Activated naive CD8-positive, alpha-beta T cell treated with anti-CD3 and anti-CD28 coated beads, Interleukin-2, amount 10 ng/mL, durations not matched to agents 7 days and 5 days (primary cell): ENCODE results near the gene LIN9. TPM values are rescaled to one million over a fixed set of nuclear protein-coding genes. Genes with fewer than 3 reads are reported as not detected.
A peak's percentile ranks its signal among the peaks of the same experiment; 100 is the strongest.

Source experiments
- ATAC-seq: fragments of 150-1000 bp; cut with Tn5 transposase; one replicate; pipeline ENCODE4 v1.10.0; 2021; ENCODE audit warnings: low read depth, moderate library complexity
- POLR2A ChIA-PET: fragments of 350-600 bp; sonication (Branson Sonifier 250); formaldehyde crosslinking; loops from one replicate; lab custom pipeline; 2021; ENCODE audit warnings: antibody characterized with exemption; lab: Charles Lee
- DNase-seq: peaks from one replicate; pipeline ENCODE4 v3.0.0; 2021
- H3K27ac Mint-ChIP-seq: one replicate; pipeline ENCODE4 v1.8.0; 2022; ENCODE audit warnings: mild to moderate bottlenecking, mixed read lengths
- H3K27me3 Mint-ChIP-seq: one replicate; pipeline ENCODE4 v1.8.0; 2022; ENCODE audit warnings: mild to moderate bottlenecking, moderate library complexity, mixed read lengths
- H3K36me3 Mint-ChIP-seq: one replicate; pipeline ENCODE4 v1.8.0; 2021; ENCODE audit warnings: mild to moderate bottlenecking, mixed read lengths
- H3K4me1 Mint-ChIP-seq: one replicate; pipeline ENCODE4 v1.8.0; 2021; ENCODE audit warnings: mixed read lengths
- H3K4me3 Mint-ChIP-seq: one replicate; pipeline ENCODE4 v1.8.0; 2022; ENCODE audit warnings: mild to moderate bottlenecking, moderate library complexity, mixed read lengths
- H3K9me3 Mint-ChIP-seq: one replicate; pipeline ENCODE4 v1.8.0; 2021; ENCODE audit warnings: mixed read lengths
- total RNA-seq, 2 experiments: library from RNA; stranded (reverse); gene quantifications; one replicate each; pipeline ENCODE4 v1.2.3, GENCODE V29; 2021

The LIN9 gene
- total RNA-seq, 2 experiments from 2014 or later, result 11.0 to 11.1 TPM

- no peak for ATAC-seq
- Mint-ChIP-seq H3K27me3 (no peaks in the 10 kb centered on the region), H3K4me3 (no peak overlapping the region), H3K27ac (no peak overlapping the region), H3K4me1 (no peaks in the 10 kb centered on the region), H3K9me3 (no peaks in the 10 kb centered on the region), H3K36me3 (peaks cover 14% of the 10 kb centered on the region)
- no peak for DNase-seq
- POLR2A ChIA-PET, result no interaction called here
These were observed 69.5 kb downstream of the LIN9 start for GRCh38 chr1:226239421-226239820.

GRCh38 chr1:226236826-226237225, 72.1 kb downstream of the LIN9 start:
- Mint-ChIP-seq H3K27me3 (no peaks in the 10 kb centered on the region), H3K4me3 (no peak overlapping the region), H3K9me3 (no peaks in the 10 kb centered on the region), H3K36me3 (peaks cover 12% of the 10 kb centered on the region), H3K4me1 (no peaks in the 10 kb centered on the region), H3K27ac (no peak overlapping the region)
- POLR2A ChIA-PET, result no interaction called here
- no peak for ATAC-seq
- no peak for DNase-seq

GRCh38 chr1:226233806-226234205, 75.2 kb downstream of the LIN9 start:
- no peaks in the 10 kb centered on the region for H3K9me3 Mint-ChIP-seq
- H3K4me3 Mint-ChIP-seq, result no peak overlapping the region
- DNase-seq, result no peak
- H3K4me1 Mint-ChIP-seq, result no peaks in the 10 kb centered on the region
- no peaks in the 10 kb centered on the region for H3K27me3 Mint-ChIP-seq
- POLR2A ChIA-PET, result interaction anchor here (0.6 kb wide), 1 partner anchor 26 kb away, joined by 3 read pairs; no protein-coding TSS in a partner anchor
- ATAC-seq, result no peak
- H3K27ac Mint-ChIP-seq, result no peak overlapping the region
- H3K36me3 Mint-ChIP-seq, result peaks cover 13% of the 10 kb centered on the region

GRCh38 chr1:226233293-226233692, 75.7 kb downstream of the LIN9 start:
- no peak overlapping the region for H3K4me3 Mint-ChIP-seq
- DNase-seq, result no peak
- peaks cover 13% of the 10 kb centered on the region for H3K36me3 Mint-ChIP-seq
- no peaks in the 10 kb centered on the region for H3K27me3 Mint-ChIP-seq
- no peaks in the 10 kb centered on the region for H3K9me3 Mint-ChIP-seq
- H3K27ac Mint-ChIP-seq, result no peak overlapping the region
- H3K4me1 Mint-ChIP-seq, result no peaks in the 10 kb centered on the region
- POLR2A ChIA-PET, result interaction anchor here (0.6 kb wide), 1 partner anchor 25 kb away, joined by 3 read pairs; no protein-coding TSS in a partner anchor
- no peak for ATAC-seq

GRCh38 chr1:226226601-226227000, 82.4 kb downstream of the LIN9 start:
- H3K27me3 Mint-ChIP-seq, result peaks cover 25% of the 10 kb centered on the region
- DNase-seq, result no peak
- no peak overlapping the region for H3K4me3 Mint-ChIP-seq
- no peak overlapping the region for H3K27ac Mint-ChIP-seq
- no peak for ATAC-seq
- H3K9me3 Mint-ChIP-seq, result no peaks in the 10 kb centered on the region
- no peaks in the 10 kb centered on the region for H3K4me1 Mint-ChIP-seq
- POLR2A ChIA-PET, result interaction anchor here (0.6 kb wide), 1 partner anchor 617 kb away, joined by 3 read pairs; no protein-coding TSS in a partner anchor
- H3K36me3 Mint-ChIP-seq, result peaks cover 7% of the 10 kb centered on the region

GRCh38 chr1:226223786-226224244, 85.1 kb downstream of the LIN9 start:
- DNase-seq (peak; percentile 69), ATAC-seq (peak; percentile 78)
- Mint-ChIP-seq H3K27ac (no peak overlapping the region), H3K36me3 (peaks cover 3% of the 10 kb centered on the region), H3K4me3 (peak overlapping the region; percentile 80), H3K9me3 (no peaks in the 10 kb centered on the region), H3K4me1 (no peaks in the 10 kb centered on the region), H3K27me3 (peaks cover 35% of the 10 kb centered on the region)
- POLR2A ChIA-PET, result no interaction called here

GRCh38 chr1:226223157-226223785, 85.7 kb downstream of the LIN9 start, which contains the start of gene MIXL1:
MIXL1 (plus strand) TSS chr1:226223664; CDS start chr1:226223682, 18 bp downstream.
- Mint-ChIP-seq H3K4me3 (peak within 1 kb of the TSS; percentile 80), H3K27ac (no peak within 1 kb of the TSS), H3K27me3 (peaks cover 35% of the 10 kb centered on the region), H3K9me3 (no peaks in the 10 kb centered on the region), H3K4me1 (no peaks in the 10 kb centered on the region), H3K36me3 (peaks cover 3% of the 10 kb centered on the region)
- DNase-seq (no peak), ATAC-seq (peak; percentile 48)
- POLR2A ChIA-PET, result no interaction called here

GRCh38 chr1:226222686-226223085, 86.3 kb downstream of the LIN9 start:
- Mint-ChIP-seq H3K27me3 (peaks cover 35% of the 10 kb centered on the region), H3K4me3 (peak overlapping the region; percentile 53), H3K4me1 (no peaks in the 10 kb centered on the region), H3K9me3 (no peaks in the 10 kb centered on the region), H3K36me3 (peaks cover 3% of the 10 kb centered on the region), H3K27ac (no peak overlapping the region)
- DNase-seq, result no peak
- ATAC-seq, result no peak
- POLR2A ChIA-PET, result no interaction called here

GRCh38 chr1:226220473-226221189, 88.3 kb downstream of the LIN9 start:
- Mint-ChIP-seq H3K9me3 (no peaks in the 10 kb centered on the region), H3K27ac (peak overlapping the region; percentile 8), H3K27me3 (peaks cover 39% of the 10 kb centered on the region), H3K36me3 (no peaks in the 10 kb centered on the region), H3K4me3 (no peak overlapping the region), H3K4me1 (no peaks in the 10 kb centered on the region)
- no peak for DNase-seq
- POLR2A ChIA-PET, result no interaction called here
- ATAC-seq, result no peak

GRCh38 chr1:226217273-226217672, 91.7 kb downstream of the LIN9 start:
- Mint-ChIP-seq H3K4me1 (no peaks in the 10 kb centered on the region), H3K4me3 (no peak overlapping the region), H3K27ac (no peak overlapping the region), H3K36me3 (no peaks in the 10 kb centered on the region), H3K27me3 (peaks cover 21% of the 10 kb centered on the region), H3K9me3 (no peaks in the 10 kb centered on the region)
- POLR2A ChIA-PET, result no interaction called here
- DNase-seq, result no peak
- ATAC-seq, result no peak

GRCh38 chr1:226216056-226216455, 92.9 kb downstream of the LIN9 start:
- ATAC-seq, result no peak
- Mint-ChIP-seq H3K9me3 (no peaks in the 10 kb centered on the region), H3K4me3 (no peak overlapping the region), H3K27me3 (peaks cover 12% of the 10 kb centered on the region), H3K27ac (no peak overlapping the region), H3K4me1 (no peaks in the 10 kb centered on the region), H3K36me3 (no peaks in the 10 kb centered on the region)
- POLR2A ChIA-PET, result no interaction called here
- DNase-seq, result no peak

GRCh38 chr1:226215239-226215638, 93.7 kb downstream of the LIN9 start:
- Mint-ChIP-seq H3K4me3 (no peak overlapping the region), H3K4me1 (no peaks in the 10 kb centered on the region), H3K27me3 (peaks cover 8% of the 10 kb centered on the region), H3K27ac (no peak overlapping the region), H3K36me3 (no peaks in the 10 kb centered on the region), H3K9me3 (no peaks in the 10 kb centered on the region)
- POLR2A ChIA-PET, result no interaction called here
- ATAC-seq, result no peak
- DNase-seq, result no peak

GRCh38 chr1:226212545-226212944, 96.4 kb downstream of the LIN9 start:
- Mint-ChIP-seq H3K4me1 (no peaks in the 10 kb centered on the region), H3K27me3 (peaks cover 5% of the 10 kb centered on the region), H3K36me3 (no peaks in the 10 kb centered on the region), H3K4me3 (no peak overlapping the region), H3K27ac (no peak overlapping the region), H3K9me3 (no peaks in the 10 kb centered on the region)
- no peak for ATAC-seq
- POLR2A ChIA-PET, result no interaction called here
- no peak for DNase-seq
